Peyer's patch (tissue), 4 donors: ENCODE data around the gene SMIM14. TPM values are rescaled to one million over a fixed set of nuclear protein-coding genes. Genes with fewer than 3 reads are reported as not detected.
A peak's percentile ranks its signal among the peaks of the same experiment; 100 is the strongest.
"Not testable (repeated sequence)": the region's sequence is repeated elsewhere in the genome, so short reads cannot be mapped to it uniquely, and the experiment has no call there.

Experiments
- DNase-seq, 3 donors: peaks; one replicate each; pipeline ENCODE4 v3.0.0-alpha.2; 2017 to 2019
- H3K27ac ChIP-seq, 4 donors: fragments of 200-600 bp; sonication (generic); one replicate each; pipeline ENCODE4 v1.5.1; 2016 to 2019
- H3K27me3 ChIP-seq, 2 donors: fragments of 200-600 bp; sonication (generic); one replicate each; pipeline ENCODE4 v1.5.1; 2019
- H3K36me3 ChIP-seq, 3 donors: fragments of 200-600 bp; sonication (generic); one replicate each; pipeline ENCODE4 v1.5.1; 2016 to 2019
- H3K4me1 ChIP-seq, 4 donors: fragments of 200-600 bp; sonication (generic); one replicate each; pipeline ENCODE4 v1.5.1; 2016 to 2019
- H3K4me3 ChIP-seq, 4 donors: fragments of 200-600 bp; sonication (generic); 1 replicate in 3 of 4; 2 replicates in 1 of 4; pipeline ENCODE4 v1.5.1; 2016 to 2019; ENCODE audit warnings: mild to moderate bottlenecking in 1 of 4
- H3K9me3 ChIP-seq, 4 donors: fragments of 200-600 bp; sonication (generic); one replicate each; pipeline ENCODE4 v1.5.1; 2016 to 2019; ENCODE audit warnings: mild to moderate bottlenecking in 1 of 4
- CTCF ChIP-seq, 6 experiments: fragments of 450-650 bp in 4 of 6; fragments of 200-600 bp in 2 of 6; sonication (generic) in 1 of 6; IDR thresholded peaks; one replicate each; pipeline ENCODE4 v1.5.1; 2017 to 2019; ENCODE audit warnings: antibody characterized with exemption in 6 of 6, mild to moderate bottlenecking in 3 of 6, moderate library complexity in 1 of 6
- POLR2A ChIP-seq, 2 donors: fragments of 450-650 bp; IDR thresholded peaks; one replicate each; pipeline ENCODE4 v1.5.1; 2017; ENCODE audit warnings: antibody characterized with exemption in 2 of 2, mild to moderate bottlenecking in 2 of 2, moderate library complexity in 2 of 2
- total RNA-seq, 4 donors: library from RNA; depleted of rRNA; stranded (reverse); fragments of >200 nt; gene quantifications; one replicate each; pipeline ENCODE4 v1.1.0, GENCODE V29; 2016

The SMIM14 gene
- total RNA-seq = 10 to 100 TPM; 27.7 to 49.6 (median 39.8) TPM

- H3K4me1 ChIP-seq = peaks cover 0 to 10% (median 4%) of the 10 kb centered on the region in 4 donors
- peak; percentile 95 to 98 (median 98) for DNase-seq
- TF ChIP-seq POLR2A (IDR thresholded peaks at IDR 0.05) = peak; percentile 95 to 97
- peak in 3 of 6 experiments; percentile 32 to 59 (median 49) for TF ChIP-seq CTCF (IDR thresholded peaks at IDR 0.05)
- H3K27ac ChIP-seq = peak within 1 kb of the TSS; percentile 91 to 99 (median 96)
- H3K36me3 ChIP-seq = no peaks in the 10 kb centered on the region
- H3K27me3 ChIP-seq = no peaks in the 10 kb centered on the region
- peak within 1 kb of the TSS; percentile 68 to 92 (median 87) for H3K4me3 ChIP-seq
- no peaks in the 10 kb centered on the region for H3K9me3 ChIP-seq
Observed at GRCh38 chr4:39638354-39639239, at the start of gene SMIM14. TSS of gene SMIM14 (minus strand) at chr4:39638865. CDS start at chr4:39605145, 33,720 bp downstream.

GRCh38 chr4:39687014-39687413 is 48.3 kb upstream of the SMIM14 start:
- TF ChIP-seq POLR2A (IDR thresholded peaks at IDR 0.05) (no peak), CTCF (IDR thresholded peaks at IDR 0.05) (no peak)

GRCh38 chr4:39685990-39686389 is 47.3 kb upstream of the SMIM14 start:
- Histone ChIP-seq H3K4me3 (no peak overlapping the region), H3K9me3 (no peaks in the 10 kb centered on the region), H3K27me3 (no peaks in the 10 kb centered on the region), H3K4me1 (no peaks in the 10 kb centered on the region), H3K36me3 (no peaks in the 10 kb centered on the region), H3K27ac (no peak overlapping the region)
- DNase-seq = no peak
- TF ChIP-seq POLR2A (IDR thresholded peaks at IDR 0.05) (no peak), CTCF (IDR thresholded peaks at IDR 0.05) (no peak)

More at GRCh38 chr4:39687014-39687413, 48.3 kb upstream of the SMIM14 start:
- Histone ChIP-seq H3K9me3 (no peaks in the 10 kb centered on the region), H3K27ac (no peak overlapping the region), H3K4me1 (no peaks in the 10 kb centered on the region), H3K36me3 (no peaks in the 10 kb centered on the region), H3K27me3 (no peaks in the 10 kb centered on the region), H3K4me3 (no peak overlapping the region)
- DNase-seq = no peak

- H3K36me3 ChIP-seq = no peaks in the 10 kb centered on the region
- no peak for TF ChIP-seq POLR2A (IDR thresholded peaks at IDR 0.05)
- no peak for TF ChIP-seq CTCF (IDR thresholded peaks at IDR 0.05)
- H3K9me3 ChIP-seq = no peaks in the 10 kb centered on the region
- H3K27ac ChIP-seq = no peak overlapping the region
- no peak overlapping the region for H3K4me3 ChIP-seq
- no peak for DNase-seq
- H3K27me3 ChIP-seq = no peaks in the 10 kb centered on the region
- H3K4me1 ChIP-seq = no peaks in the 10 kb centered on the region
Observed at GRCh38 chr4:39682138-39682537, 43.5 kb upstream of the SMIM14 start.

- H3K27me3 ChIP-seq, H3K36me3 ChIP-seq, H3K4me1 ChIP-seq, H3K27ac ChIP-seq, DNase-seq, H3K4me3 ChIP-seq, H3K9me3 ChIP-seq: not testable (repeated sequence)
Observed at GRCh38 chr4:39681003-39681402, 42.3 kb upstream of the SMIM14 start.

GRCh38 chr4:39675681-39676080 is 37.0 kb upstream of the SMIM14 start:
- H3K4me3 ChIP-seq, H3K4me1 ChIP-seq, H3K36me3 ChIP-seq, H3K27ac ChIP-seq, DNase-seq, H3K27me3 ChIP-seq, H3K9me3 ChIP-seq: not testable (repeated sequence)

- DNase-seq, H3K4me1 ChIP-seq, H3K27ac ChIP-seq, H3K27me3 ChIP-seq, H3K4me3 ChIP-seq, H3K9me3 ChIP-seq, H3K36me3 ChIP-seq: not testable (repeated sequence)
Observed at GRCh38 chr4:39670296-39670695, 31.6 kb upstream of the SMIM14 start.
